NCI-H1436 (cell line): ENCODE results near the gene TRIOBP.
A peak's percentile ranks its signal among the peaks of the same experiment; 100 is the strongest.

Source experiments
- DNase-seq: peaks from one replicate; lab custom pipeline; 2025; lab: John Stamatoyannopoulos, UW

TRIOBP gene

DNA sequence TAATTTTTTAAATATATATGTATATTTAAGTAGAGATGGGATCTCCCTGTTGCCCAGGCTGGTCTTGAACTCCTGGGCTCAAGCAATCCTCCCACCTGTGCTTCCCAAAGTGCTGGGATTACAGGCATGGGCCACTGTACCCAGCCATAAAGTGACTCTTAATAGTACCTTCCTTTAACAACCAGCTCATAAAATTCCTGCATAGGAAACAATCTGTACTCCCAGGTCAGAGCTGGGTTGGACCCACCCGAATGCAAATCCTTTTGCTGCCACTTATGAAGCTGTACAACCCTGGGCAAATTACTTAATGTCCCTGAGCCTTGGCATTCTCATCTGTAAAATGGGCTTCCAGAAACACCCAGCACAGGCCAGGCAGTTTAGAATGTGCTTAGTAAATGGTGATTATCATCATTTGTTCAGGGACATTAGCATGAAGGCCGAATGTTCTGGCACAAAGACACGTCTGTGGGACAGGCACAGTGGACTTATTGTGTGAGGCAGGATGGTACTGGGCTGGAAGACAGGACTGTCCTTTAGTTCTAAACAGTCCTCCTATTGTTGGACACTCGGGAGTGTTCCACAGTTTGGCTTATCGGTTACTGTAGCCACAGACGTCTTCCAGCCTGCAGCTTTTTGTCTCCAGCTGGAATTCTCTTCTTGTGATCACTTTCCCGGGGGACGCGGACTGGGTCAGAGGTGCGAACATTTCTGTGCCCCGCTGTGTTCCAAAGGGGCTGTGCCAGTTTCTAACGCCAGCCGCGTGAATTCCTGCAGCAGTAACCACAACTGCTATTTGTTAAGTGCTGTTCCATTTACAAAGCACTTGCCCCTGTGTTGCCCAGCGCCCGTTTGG, 32.4 kb upstream of the TRIOBP start:
- no peak for DNase-seq

DNA sequence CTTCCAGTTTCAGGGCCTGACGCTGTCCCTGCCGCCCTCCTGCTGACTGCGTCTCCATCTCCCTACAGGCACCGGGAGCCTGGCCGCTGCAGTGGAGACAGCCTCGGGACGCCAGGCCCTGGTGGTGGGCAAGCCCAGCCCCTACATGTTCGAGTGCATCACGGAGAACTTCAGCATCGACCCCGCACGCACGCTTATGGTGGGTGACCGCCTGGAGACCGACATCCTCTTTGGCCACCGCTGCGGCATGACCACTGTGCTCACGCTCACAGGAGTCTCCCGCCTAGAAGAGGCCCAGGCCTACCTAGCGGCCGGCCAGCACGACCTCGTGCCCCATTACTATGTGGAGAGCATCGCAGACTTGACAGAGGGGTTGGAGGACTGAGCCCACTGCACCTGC, 31.4 kb upstream of the TRIOBP start:
- no peak for DNase-seq

DNA sequence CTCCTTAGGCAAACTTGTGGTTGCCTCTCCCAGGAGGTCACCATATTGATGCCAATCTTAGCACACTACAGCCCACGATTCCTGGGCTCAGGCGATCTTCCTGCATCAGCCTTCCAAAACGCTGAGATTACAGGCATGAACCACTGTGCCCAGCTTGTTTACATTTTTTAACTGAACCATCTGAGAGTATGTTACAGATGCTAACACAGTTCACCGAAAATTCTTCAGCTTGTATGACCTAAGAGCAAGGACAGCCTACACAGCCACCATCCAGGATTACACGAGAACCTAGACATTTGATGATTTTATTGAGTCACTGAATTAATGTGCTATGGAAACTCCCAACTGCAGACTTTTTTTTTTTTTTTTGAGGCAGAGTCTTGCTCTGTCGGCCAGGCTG, 27.3 kb upstream of the TRIOBP start:
- no peak for DNase-seq

DNA sequence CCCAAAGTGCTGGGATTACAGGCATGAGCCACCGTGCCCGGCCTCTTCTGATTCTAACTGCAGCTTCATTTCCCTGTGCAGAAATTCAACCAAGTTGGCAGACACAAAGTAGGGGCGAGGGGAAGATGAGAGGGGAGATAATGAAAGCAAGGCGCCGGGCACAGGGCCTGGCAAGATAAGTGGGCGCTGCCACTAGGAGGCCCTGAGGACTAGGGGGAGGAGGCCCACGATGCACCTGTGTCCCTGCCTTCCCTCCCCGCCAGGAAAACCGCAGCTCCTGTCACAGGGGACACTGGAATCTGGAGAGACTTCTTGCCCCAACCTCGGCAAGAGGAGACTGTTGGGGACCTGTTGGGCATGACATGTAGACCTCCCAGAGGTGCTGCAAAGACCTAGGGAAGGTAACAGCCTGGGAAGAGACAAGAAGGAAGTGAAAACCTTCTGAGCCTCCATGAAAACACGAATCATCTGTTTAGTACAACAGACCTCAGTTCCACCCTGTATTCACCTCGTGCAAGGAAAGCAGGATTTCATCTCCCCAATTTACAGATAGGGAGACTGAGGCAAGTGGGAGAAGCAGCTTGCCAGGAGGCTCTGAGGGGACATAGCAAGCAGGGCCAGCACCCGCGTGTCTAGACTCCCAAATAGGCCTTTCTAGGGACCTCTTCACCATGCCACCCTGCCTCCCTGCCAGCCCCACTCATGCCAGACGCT, 24.5 kb upstream of the TRIOBP start:
- no peak for DNase-seq

DNA sequence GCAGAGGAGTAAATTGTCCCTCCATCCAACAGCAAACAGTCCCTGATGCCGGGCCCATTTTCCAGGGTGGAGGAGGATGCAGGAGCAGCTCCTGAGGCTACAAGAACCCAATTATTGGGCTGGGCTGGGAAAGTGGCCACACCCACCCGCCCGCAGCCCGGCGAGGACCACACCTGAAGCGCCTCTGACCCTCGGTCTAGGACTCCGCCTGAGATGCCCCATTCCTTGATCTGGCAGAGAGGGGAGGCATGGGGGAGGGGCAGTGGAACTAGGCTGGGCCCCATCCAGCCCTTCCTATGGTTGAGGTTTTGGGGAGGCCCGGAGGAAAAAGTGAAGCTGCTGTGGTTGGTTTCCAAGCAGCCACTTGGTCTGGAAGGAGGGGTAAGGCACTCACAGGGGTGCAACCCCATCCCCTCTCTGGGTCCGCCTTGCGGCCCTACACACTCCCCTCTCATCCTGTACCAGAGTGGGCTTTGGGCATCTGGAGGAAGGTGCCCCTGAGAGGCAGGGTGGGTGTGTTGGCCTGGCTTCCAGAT, 23.9 kb upstream of the TRIOBP start:
- no peak for DNase-seq

DNA sequence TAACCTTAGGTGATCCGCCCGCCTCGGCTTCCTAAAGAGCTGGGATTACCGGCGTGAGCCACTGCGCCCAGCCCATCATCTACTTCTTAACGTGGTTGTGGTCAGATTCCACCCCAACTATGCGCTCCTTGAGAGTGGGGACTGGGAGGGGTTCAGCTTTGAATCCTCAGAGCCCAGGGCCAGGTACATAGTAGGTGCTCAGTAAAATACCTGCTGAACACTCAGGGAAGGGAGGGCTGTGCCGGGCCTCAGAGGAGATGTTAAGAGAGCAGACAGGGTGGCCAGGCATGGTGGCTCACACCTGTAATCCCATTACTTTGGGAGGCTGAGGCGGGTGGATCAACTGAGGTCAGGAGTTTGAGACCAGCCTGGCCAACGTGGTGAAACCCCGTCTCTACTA, 22.6 kb upstream of the TRIOBP start:
- DNase-seq = no peak

DNA sequence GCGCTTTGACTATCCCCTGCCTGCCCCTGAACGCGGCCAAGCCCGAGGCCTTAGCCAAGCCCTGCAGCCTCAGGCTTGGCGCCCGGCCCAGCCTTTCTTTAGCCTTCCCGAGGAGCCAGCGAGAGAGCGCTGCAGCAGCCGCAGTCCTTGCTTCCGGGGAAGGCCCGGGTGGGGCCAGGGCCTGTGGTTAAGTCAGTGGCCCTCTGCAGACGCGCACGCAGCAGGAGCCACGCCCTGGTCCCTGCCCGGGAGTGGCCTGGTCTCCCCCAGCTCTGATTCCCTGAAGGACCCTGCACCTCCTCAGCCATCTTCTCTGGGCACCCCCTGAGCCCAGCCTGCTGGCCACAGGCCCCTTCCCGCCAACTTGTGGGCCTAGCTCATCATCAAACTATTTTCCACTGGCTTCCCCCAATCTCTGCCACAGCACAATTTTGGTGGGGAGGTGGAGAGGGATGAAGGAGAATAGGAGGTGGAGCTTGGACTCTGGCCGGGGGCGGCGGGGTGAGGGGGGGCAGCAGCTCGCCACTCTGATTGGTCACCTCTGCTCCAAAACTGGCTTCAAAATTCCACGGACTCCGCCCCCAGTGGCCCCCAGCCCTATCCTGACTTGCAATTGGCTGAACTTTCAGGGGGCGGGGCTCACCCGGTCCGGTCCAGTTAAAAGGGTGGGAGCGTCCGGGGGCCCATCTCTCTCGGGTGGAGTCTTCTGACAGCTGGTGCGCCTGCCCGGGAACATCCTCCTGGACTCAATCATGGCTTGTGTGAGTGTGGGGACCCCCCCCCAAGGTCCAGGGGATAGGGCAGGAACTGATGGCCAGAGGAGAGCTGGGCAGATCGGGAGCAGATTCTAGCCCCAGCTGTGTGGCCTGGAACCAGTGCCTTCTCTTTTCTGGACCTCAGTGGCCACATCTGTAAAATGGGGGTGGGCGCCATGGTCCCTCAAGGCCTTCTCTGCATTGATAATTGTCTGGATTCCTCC, 21.6 kb upstream of the TRIOBP start, which contains the start of gene LGALS1:
LGALS1 (plus strand) TSS at position 686 of the 979 bp plus-strand sequence; CDS start at position 753, 67 bp downstream.
- peak; percentile 20 for DNase-seq

DNA sequence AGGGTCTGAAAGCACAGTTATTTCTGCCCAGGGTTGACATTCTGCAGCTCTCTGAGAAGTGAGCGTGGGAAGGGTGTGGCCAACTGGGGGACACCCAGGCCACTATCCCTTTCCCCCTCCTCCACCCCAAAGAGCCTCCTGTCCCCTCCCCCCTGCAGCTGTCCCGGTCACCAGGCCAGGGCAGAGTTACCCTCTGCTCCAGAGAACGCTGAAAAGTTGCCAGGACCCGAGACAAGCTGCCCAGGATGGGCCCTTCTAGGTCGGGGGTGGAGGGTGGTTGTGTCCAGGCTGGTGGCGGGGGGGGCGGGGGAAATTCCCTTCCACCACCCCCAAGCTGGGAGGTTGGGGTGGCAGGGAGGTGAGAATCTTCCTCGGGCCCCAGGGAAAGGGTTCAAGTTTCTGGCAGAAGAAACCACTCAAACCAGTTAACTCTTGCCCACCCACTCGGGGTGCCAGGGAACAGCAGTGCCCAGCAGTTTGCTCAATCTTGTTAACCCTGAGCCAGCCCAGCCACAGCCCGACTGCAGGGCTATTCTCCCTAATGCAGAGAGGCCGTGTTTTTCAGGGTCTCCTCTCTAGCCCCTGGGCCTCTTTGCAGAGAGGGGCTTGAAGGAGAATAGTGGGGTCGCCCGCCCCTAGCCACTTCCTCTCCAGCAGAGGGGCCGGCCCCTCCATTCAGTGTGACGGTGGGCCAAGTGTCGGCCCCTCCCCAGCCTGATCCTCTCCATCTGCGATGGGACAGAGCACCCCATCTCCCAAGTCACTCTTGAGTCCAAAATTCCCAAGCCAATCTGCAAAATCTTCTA, 20.7 kb upstream of the TRIOBP start:
- no peak for DNase-seq

DNA sequence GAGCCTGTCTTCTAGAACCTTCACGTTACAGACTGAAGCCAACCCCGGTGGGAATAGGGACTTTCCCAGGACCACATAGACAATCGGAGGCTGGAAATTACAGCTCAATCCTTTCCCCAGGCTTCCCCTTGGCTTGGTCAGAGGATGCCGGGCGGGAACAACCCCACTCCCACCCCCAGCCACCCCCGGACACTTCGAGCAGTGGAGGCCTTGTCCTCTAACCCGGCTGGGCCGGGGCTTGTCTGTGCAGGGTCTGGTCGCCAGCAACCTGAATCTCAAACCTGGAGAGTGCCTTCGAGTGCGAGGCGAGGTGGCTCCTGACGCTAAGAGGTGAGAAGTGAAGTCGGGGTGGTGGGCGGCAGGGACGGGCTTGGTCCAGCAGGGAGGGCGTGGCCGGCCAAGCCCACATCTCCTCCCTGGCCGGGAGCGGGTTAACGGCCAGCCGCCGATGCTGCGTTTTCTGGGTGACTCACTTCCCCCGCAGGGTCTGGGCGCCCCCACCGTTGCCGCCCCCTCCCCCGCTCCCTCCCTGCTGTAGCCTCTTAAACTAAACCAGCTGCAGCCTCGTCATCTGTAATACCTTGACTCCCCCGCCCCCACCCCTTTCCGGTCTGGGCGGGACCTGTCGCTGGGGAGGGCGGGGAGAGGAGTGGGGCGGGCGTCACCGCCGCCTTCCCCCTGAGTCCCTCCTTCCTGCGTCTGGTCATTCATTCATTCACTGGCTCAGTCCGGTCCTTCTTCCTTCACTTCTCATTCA, 19.9 kb upstream of the TRIOBP start:
- DNase-seq = peak; percentile 72

DNA sequence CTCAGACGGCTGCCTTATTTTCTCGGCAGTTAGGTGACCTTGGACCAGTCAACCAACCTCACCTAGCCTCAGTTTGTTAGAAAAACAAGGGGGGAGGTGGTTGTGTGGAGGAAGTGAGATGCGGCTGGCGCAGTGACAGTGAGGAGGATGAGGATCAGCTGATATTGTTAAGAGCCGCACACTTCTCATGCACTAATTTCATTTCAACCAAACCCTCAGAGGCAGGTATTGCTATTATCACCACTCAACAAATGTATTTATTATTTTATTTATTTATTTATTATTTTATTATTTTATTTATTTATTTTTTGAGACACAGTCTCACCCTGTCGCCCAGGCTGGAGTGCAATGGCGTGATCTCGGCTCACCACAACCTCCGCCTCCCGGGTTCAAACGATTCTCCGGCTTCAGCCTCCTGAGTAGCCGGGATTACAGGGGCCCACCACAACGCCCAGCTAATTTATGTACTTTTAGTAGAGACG, 19.3 kb upstream of the TRIOBP start:
- DNase-seq = no peak

DNA sequence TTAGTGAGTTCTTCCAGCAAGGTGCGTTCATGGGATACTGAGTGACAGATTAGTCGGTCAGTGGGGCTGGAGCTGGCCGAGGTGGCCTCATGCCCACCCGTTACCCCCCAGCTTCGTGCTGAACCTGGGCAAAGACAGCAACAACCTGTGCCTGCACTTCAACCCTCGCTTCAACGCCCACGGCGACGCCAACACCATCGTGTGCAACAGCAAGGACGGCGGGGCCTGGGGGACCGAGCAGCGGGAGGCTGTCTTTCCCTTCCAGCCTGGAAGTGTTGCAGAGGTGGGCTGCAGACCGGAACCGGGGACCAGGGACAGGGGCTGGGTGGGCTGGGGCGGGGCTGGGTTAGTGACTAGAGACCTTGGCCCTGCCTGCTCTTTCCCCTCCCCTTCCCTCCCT, 18.5 kb upstream of the TRIOBP start:
- no peak for DNase-seq

DNA sequence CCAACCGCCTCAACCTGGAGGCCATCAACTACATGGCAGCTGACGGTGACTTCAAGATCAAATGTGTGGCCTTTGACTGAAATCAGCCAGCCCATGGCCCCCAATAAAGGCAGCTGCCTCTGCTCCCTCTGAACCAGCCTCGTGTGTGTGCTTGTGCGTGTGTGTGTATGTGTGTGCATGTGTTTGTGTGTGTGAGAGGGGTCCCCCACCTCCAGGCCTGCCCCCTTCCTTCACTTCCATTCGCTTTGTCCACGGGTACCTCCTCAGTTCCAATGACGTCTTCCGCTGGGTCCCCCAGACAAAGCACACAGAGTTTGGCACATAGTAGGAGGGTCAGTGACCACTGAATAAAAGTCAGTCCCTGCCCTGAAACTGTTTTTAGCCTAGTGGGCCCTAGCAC, 17.2 kb upstream of the TRIOBP start:
- DNase-seq = no peak

DNA sequence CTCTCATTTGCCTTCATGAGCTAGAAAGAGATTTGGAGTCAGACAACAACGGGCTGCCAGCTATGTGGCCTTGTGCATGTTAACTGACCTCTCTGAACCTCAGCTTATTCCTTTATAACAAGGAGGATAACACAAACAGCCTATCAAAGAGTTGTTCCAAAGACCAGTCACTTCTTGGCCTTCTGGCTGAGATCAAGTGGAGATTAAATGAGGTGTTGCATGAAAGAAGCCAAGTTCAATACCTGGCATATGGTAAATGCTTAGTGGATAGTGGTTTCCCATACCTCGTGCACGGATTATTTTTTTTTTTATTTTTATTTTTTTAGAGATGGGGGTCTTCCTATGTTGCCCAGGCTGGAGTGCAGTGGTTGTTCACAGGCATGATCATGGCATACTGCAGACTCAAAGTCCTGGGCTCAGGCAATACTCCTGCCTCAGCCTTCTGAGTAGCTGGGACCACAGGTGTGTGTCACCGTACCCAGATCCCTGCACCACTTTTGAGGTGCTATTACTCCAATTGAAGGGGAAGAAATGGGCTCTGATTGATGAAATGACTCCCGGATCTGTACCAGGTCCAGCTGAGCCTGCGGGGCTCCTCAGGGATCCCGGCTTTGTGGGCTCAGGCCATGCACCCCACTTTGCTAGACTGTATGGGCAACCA, 16.5 kb upstream of the TRIOBP start:
- no peak for DNase-seq

DNA sequence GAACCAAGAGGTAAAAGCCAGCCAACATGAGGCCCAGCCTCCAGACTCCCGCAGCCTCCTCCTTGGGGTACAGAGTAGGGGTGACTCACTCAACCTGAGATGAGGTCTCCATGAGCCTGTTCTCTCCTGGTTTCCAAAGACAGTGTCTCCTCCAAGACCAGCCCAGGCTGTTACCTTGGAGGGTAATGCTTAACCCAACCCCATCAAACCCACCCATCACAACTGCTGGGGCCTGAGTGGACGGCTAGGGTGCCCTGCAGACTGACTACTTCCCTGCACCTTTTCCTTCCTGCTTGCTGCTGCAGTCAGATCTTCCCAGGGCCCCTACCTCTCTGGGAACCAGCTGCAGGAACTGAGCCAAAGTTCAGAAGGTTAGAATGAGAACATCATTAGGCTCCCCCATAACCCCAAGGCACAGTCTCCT, 15.8 kb upstream of the TRIOBP start:
- DNase-seq = no peak

DNA sequence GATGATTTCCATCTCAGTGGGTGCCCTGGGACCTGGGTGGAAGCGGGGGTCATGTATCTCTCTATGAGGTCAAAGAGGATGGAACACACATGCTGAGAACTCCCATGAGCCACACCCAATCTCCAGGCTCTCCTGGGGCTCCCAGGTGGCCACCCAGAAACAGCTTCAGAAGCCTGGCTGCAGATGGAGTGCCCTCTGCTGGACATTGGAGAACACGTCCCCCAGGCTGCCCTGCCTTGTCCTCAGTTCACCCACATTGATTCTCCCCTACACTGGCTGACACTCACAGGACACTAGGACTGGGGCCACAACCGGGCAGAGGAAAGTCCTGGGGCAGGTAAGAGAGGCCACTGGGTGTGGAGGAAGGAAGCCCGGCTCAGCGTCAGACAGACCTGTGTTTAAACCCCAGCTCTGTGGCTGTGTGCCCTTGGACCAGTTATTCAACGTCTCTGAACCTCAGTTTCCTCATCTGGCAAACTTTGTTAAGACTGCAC, 15.2 kb upstream of the TRIOBP start:
- DNase-seq = peak; percentile 64

DNA sequence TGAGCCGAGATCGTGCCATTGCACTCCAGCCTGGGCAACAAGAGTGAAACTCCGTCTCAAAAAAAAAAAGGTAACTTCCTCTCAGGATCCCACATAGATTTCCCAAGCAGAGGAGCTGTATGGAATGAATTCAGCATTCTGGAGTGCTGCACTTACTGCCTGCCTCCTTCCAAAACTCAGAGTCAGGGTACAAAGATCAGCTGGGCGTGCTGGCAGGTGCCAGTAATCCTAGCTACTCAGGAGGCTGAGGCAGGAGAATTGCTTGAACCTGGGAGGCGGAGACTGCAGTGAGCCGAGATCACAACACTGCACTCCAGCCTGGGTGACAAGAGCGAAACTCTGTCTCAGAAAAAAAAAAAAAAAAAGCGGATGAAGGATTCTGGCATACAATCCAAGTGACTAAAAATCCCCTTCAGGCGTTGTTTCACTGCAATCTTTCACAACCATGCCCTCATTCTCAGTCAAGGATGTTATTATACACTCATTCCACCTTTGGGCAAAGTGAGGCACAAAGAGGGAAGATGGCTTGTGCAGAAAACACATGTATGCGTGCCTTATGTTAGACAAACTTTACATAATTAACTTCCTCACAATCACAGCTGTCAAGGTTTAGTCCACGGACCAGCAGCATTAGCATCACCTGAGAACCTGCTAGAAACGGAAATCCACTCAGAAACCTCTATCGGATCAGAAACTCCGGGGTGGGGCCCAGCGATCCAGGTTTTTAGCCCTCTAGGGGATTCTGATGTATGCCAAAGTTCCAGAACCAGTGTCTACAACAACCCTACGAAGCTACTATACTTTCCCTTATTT, 11.8 kb upstream of the TRIOBP start:
- DNase-seq = no peak

DNA sequence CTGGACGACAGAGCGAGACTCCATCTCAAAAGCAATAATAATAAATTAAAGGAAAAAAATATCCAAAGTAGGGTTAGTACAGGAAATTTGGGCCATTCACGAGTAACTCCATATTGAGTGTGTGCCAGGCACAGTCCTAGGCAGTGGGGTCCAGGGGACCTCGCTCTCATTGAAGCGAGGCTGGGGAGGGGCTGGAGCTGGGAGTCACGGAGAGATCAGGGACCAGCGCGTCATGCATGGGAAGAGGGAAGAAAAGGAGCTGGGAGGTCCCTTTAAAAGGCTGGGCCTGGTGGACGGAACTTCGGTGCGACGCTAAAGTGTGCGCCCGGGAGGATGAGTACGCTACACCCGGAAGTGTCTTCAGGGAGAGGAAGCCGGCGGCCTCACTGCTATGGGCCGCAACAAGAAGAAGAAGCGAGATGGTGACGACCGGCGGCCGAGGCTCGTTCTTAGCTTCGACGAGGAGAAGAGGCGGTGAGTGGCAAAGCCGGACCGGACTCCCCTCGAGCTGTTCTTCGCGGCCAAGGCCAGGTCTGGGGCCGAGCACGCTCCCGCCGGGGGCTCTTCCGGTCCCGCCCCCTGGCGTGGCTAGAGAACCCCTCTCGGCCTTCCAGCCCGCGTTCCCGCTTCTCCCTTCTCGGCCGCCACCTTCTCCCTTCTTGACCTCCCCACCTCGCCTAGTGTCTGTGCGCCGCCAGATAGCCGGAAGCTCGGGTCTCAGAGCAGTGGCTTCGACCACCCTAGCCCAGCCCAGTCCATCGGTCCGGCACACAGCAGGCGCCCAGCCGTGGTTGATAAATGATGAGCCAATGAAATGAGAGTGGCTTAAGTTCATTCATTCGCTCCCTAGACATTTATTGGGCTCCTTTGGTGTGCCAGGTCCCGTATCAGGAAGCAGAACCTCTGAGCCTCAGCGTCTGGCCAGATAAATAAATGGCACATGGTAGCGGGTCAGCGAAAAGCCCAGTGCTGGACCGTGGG, 10.6 kb upstream of the TRIOBP start, which contains the start of gene NOL12:
NOL12 (plus strand) TSS at position 342 of the 981 bp plus-strand sequence; CDS start at position 392, 50 bp downstream.
- DNase-seq = peak; percentile 70
